ENCODE measurements around the gene AP2S1.

DNA sequence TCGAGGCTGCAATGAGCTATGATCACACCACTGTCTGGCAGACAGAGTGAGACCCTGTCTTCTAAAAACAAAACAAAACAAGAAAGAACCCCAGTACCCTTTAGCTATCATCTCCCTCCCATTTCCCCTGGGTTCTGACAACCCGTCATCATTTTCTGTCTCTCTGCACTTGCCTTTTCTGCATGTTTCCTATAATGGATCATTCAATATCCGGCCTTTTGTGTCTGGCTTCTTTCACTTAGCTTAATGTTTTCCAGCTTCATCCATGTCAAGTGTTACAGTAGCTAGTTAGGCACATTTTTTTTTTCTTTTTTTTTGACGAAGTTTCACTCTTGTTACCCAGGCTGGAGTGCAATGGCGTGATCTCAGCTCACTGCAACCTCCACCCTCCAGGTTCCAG is 16.5 kb downstream of the AP2S1 start:
- no peak for TF ChIP-seq RAD21 (IDR thresholded peaks at IDR 0.05 in 1 of 2, conservative IDR thresholded peaks at IDR 0.05 in 1 of 2; ENCODE audit: low read depth in 2 of 2, low read length in 2 of 2)
- no peak for TF ChIP-seq SIX5 (IDR thresholded peaks at IDR 0.05; ENCODE audit: low read depth, low read length)
- TF ChIP-seq ATF3 (IDR thresholded peaks at IDR 0.05; ENCODE audit: insufficient read depth, low read depth, low read length): no peak
- TF ChIP-seq POLR2AphosphoS5 (IDR thresholded peaks at IDR 0.05; ENCODE audit: low read depth, low read length): no peak

Data from H1 (cell line).